ENCODE data around the gene LARP1.

Gene LARP1

GRCh38 chr5:154762700-154763099 lies 7.5 kb downstream of the LARP1 start:
- no peak for DNase-seq (ENCODE audit: low spot score)

DNA sequence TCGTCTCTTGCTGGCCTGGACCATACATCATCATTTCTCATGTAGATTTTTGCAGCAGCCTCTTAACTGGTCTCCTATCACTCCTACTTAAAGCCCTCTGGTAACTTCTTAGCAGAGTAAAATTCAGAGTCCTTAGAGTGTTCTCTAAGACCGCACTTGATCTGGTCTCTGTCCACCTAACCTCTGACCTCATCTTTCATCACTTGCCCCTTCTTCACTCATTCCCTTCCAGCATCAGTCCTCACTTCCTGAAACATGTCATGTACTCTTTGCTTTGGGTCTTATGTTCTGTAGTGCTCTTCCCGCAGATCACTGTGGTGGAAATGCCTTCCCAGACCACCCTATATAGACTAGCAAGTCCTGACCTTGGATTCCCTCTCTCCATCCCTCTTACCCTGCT lies 9.8 kb downstream of the LARP1 start:
- no peak for DNase-seq (ENCODE audit: low spot score)

DNA sequence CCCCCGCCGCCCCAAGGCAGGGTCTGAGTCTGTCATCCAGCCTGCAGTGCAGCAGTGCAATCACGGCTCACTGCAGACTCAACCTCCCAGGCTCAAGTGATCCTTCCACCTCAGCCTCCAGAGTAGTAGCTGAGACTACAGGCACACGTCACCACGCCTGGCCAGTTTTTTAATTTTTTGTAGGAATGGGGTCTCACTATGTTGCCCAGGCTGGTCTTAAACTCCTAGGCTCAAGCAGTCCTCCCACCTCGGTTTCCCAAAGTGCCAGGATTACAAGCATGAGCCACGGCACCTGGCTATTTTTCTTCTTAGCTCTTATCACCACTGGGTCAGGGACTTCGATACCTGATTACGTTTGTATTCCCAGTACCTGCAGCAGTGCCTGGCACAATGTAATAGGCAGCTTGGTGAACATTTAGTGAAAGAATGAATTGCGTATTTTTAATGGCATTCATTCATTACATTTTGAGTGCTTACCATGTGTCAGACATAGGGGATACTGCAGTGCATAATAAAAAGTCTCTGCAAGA lies 10.3 kb downstream of the LARP1 start:
- DNase-seq (ENCODE audit: low spot score) = no peak

- no peak for DNase-seq (ENCODE audit: low spot score)
These were observed 11.5 kb downstream of the LARP1 start for GRCh38 chr5:154766558-154767281.

- no peak for DNase-seq (ENCODE audit: low spot score)
These were observed 12.4 kb downstream of the LARP1 start for GRCh38 chr5:154767576-154767975.

GRCh38 chr5:154768207-154768606 lies 13.0 kb downstream of the LARP1 start:
- no peak for DNase-seq (ENCODE audit: low spot score)

GRCh38 chr5:154770111-154770510 lies 14.9 kb downstream of the LARP1 start:
- DNase-seq (ENCODE audit: low spot score) = no peak

GRCh38 chr5:154771383-154771901 lies 16.3 kb downstream of the LARP1 start:
- no peak for DNase-seq (ENCODE audit: low spot score)

- no peak for DNase-seq (ENCODE audit: low spot score)
These were observed 18.1 kb downstream of the LARP1 start for GRCh38 chr5:154773326-154773725.

GRCh38 chr5:154776167-154776566 lies 21.0 kb downstream of the LARP1 start:
- DNase-seq (ENCODE audit: low spot score) = no peak

DNA sequence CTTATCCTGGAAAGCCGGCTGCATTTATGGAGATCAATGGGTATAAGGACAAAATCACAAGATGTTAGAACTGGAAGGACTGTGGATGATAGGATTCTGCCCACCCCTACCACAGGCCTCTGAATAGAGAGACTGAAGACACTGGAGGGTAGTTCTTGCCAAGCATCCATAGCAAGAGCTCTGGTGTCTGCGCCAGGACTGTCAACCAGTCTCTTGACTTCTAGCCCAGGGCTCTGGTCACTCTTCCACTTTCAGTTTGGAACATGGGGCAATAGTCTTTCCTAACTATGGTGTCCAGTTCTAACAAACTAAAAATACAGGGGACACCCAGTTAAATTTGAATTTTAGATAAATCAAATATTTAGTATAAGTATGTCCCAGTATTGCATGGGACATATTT lies 23.4 kb downstream of the LARP1 start:
- DNase-seq (ENCODE audit: low spot score) = no peak

DNA sequence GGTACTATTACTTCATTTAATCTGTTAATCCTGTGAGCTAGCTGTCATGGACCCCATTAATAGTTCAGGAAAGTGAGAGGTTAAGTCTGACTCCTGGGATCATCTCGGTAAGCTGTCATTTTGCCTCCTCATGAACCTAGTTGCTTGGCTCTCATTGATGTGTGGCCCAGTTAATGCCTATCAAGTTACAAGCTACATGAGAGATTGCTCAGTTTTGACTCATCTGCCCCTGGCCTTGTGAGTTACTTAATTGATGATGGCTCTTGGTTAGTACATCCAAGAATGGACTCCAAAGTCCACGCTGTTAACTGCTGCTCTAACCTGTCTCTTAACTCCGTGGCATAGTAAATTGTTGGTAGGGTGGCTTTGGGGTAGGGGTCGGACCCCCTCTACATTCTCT lies 23.9 kb downstream of the LARP1 start:
- peak; percentile 32 for DNase-seq (ENCODE audit: low spot score)

DNA sequence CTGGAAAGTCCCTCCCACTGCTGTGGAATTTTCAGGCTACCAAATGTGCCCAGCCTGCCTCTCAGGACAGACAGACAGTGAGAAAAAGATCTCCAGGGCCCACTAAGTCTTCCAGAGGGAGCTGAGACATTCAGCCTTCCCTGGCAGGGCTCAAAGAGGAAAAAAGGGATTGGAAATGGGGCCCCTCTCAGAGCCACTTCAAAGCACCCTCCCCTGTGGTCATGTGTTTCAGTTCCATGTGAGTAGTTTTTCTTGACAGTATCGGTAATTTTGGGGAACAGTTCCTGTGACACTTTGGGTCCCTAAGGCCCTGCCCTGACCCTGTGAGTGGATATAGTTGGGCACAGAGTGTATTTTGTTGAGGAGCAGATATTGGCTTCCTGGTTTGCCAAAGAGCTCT lies 25.0 kb downstream of the LARP1 start:
- no peak for DNase-seq (ENCODE audit: low spot score)

GRCh38 chr5:154782326-154782725 lies 27.1 kb downstream of the LARP1 start:
- DNase-seq (ENCODE audit: low spot score) = no peak

DNA sequence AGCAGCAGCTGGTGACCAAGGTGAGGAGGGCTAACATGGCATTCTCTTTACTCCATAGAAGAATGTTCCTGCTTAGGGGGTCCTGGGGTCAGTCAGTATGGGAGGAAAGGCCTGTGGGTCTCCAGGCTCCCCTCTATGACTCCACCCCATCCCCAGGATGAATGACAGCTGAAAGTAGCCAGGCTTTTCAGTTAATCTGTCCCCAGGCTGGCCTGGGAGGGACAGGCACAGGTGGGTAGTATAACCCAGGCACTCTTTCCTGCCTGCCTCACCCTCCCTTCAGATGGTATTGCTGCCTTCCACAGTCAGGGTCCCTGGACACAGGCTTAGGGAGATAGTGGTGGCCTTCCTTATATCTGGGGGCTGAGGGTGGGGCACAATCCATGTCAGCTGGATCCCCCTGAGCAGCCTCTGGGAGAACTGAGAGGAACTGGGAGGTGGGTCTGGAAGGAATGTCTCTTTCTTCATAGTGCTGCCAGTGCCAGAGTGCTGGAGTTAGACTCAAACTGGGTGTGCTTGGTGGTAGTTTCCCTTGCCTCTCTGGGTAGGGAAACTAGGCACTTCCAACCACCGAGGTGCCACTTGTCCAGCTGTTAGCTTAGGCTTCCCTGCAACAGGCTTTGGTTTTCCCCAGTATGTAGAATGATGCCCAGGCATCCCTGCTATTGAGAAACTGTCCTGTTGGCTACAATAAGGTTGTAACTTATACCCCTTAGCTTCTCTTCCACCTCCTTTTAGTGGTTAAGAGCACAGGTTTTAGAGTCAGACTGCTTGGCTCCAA lies 27.8 kb downstream of the LARP1 start:
- DNase-seq (ENCODE audit: low spot score) = no peak

DNA sequence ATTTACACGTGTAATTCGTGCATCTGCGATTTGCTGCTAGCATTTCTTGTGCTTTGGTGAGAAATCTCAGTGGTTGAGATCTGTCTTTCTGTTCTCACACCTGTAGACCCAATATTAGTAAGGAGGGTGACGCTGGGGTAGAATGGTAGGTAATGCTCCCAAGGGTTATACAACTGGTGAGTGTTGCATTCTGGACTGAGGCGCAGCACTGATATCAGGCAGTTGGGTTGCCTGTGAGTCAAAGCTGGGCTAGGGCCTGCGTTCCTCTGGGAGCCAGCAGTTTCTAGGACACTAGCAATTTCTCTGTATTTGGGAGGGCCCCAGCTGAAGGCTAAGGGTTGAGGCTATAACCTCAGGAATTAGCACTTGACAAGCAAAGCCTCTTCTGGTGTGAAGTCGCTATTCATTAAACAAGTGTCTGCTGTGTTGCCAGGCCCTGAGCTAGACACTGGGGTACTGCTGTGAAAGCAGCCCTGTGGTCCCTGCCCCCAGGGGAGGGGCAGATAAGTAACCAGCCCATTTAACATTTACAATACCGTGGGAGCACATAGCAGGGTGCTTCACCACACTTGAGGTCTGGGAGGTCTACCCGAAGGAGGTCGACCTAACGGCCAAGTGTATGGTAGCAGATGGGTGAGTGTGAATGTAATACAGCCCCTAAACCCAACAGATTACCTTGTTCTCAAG lies 28.7 kb downstream of the LARP1 start:
- DNase-seq (ENCODE audit: low spot score) = no peak

GRCh38 chr5:154784856-154785255 lies 29.7 kb downstream of the LARP1 start:
- no peak for DNase-seq (ENCODE audit: low spot score)

DNA sequence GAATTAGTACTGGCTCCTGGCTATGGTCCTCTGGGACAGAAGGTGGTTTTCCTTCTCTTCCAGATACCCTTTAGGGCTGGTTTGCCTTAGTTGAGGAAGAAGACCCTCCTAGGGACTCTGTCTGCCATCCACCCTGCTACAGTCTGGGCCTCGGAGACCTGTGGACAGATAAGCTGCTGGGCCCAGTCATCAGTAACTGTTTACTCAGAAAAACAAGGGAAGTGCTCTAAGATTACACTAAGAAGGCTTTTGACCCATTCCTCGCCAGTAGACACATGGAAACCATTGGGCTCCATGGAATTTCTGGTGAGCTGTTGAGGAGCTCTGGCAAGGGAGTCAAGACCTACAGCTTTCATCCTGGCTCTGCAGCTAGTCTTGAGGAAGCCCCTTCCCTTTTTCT lies 31.2 kb downstream of the LARP1 start:
- DNase-seq (ENCODE audit: low spot score) = no peak

- DNase-seq (ENCODE audit: low spot score) = no peak
These were observed 33.0 kb downstream of the LARP1 start for GRCh38 chr5:154788212-154788611.

GRCh38 chr5:154791535-154791934 lies 36.4 kb downstream of the LARP1 start:
- DNase-seq (ENCODE audit: low spot score) = no peak

DNA sequence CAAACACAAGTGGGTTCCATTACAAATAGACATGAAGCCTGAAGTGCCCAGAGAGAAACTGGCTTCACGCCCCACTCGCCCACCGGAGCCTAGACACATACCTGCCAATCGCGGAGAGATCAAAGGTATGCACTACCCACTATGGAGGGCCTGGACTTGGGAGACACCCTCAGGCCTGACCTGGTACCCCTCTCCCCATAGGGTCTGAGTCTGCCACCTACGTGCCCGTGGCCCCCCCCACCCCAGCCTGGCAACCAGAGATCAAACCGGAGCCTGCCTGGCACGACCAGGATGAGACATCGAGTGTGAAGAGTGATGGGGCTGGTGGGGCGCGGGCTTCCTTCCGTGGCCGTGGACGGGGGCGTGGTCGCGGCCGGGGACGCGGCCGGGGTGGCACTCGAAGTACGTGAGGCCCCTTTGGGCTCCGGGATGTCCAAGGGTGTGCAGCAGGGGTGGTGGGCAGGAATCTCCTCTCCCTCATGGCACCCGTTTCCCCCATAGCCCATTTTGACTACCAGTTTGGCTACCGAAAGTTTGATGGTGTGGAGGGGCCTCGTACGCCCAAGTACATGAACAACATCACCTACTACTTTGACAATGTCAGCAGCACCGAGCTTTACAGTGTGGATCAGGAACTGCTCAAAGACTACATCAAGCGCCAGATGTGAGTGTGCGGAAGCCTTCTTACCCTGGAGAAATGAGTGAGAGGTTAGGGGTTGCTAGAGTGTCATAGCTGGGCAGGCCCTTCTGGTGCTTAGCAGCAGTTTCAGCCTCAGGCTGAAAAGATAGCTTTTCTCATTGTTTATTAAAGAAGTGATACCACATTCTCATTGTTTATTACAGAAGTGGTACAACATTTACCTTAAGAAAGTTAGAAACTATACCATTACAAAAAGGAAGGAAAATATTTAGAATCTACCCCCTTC lies 38.7 kb downstream of the LARP1 start:
- no peak for DNase-seq (ENCODE audit: low spot score)
